ENCODE measurements around the gene DNAJC7. TPM values are rescaled to one million over a fixed set of nuclear protein-coding genes. Genes with fewer than 3 reads are reported as not detected.

DNAJC7 gene
- total and polyA plus RNA-seq, 9 of the 15 experiments (the other 6 are each of a cell fraction or from before 2014, with no cell fraction given) = 85.8 to 262 (median 157) TPM

DNA sequence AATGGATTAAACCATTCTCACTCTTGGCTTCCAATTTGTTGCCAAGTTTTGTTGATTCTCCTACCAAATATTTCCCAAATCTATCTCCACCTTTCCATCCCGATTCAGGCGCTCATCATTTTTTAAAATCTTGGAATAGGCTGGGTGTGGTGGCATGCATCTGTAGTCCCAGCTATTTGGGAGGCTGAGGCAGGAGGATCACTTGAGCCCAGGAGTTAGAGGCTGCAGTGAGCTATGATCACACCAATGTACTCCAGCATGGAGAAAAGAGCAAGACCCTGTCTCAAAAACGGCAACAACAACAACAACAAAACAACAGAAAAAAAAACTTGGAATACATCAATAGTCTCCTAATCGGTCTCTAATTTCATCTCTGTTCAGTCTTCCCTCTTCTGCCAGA is 1.7 kb upstream of the DNAJC7 start:
- no peak overlapping the region for H3K4me2 ChIP-seq (ENCODE audit: insufficient read depth, low read length)
- no peak for FAIRE-seq
- H3K4me3 ChIP-seq = no peak overlapping the region
- peaks cover 32 to 37% of the 10 kb centered on the region in 2 experiments for H3K4me1 ChIP-seq (replicated peaks in 1 of 2; ENCODE audit: control insufficient read depth in 2 of 2, insufficient read depth in 2 of 2, low read length in 2 of 2)
- H3K9me3 ChIP-seq (replicated peaks; ENCODE audit: control insufficient read depth, insufficient read depth, low read depth, low read length) = no peaks in the 10 kb centered on the region
- WGBS (ENCODE audit: insufficient coverage, low coverage, missing lambda C conversion rate) = 74% methylated on average over 4 of the region's 4 CpGs
- BruUV-seq (replicated peaks) = no TSS peak
- peak overlapping the region in 1 of 2 experiments; percentile 99; a peak in 2 of 4 replicates for H3K9ac ChIP-seq (ENCODE audit: insufficient read depth in 1 of 2, low read depth in 2 of 2, low read length in 2 of 2)
- H3K9me1 ChIP-seq (ENCODE audit: control insufficient read depth, insufficient read depth, low read length) = no peaks in the 10 kb centered on the region
- DNase-seq (ENCODE audit: extremely low read depth in 1 of 4, low spot score in 3 of 4) = no peak
- H3K36me3 ChIP-seq (ENCODE audit: control insufficient read depth, insufficient read depth, low read length) = peaks cover 50% of the 10 kb centered on the region
- peaks cover 5% of the 10 kb centered on the region; the same call in 1 of the 2 replicates for H4K20me1 ChIP-seq (replicated peaks; ENCODE audit: control insufficient read depth, insufficient read depth, low read length)
- intact Hi-C loops (cut with micrococcal nuclease) = no loop called here
- H3K27ac ChIP-seq (ENCODE audit: extremely low read depth, low read depth, low read length) = peak overlapping the region; percentile 98; the same call in 1 of the 3 replicates
- in situ Hi-C loops (cut with MboI) = no loop called here
- H2AFZ ChIP-seq (ENCODE audit: low read depth, low read length) = peak overlapping the region; percentile 93; the same call in 1 of the 2 replicates
- ChIA-PET POLR2A (interaction anchor here (0.9 to 4.3 kb wide), 9 partner anchors 8 to 53 kb away, joined by 3 to 37 read pairs (median 5); no protein-coding TSS in a partner anchor), CTCF (ENCODE audit: low intra/inter-chr PET ratio) (no interaction called here)
- ATAC-seq = no peak
- H3K79me2 ChIP-seq (ENCODE audit: control insufficient read depth, insufficient read depth, low read length) = peaks cover 62% of the 10 kb centered on the region
- no peaks in the 10 kb centered on the region for H3K27me3 ChIP-seq (ENCODE audit: control insufficient read depth in 2 of 2, insufficient read depth in 2 of 2, low read length in 2 of 2)
- 0 out of 4 replicates have a peak, but pooled peaks of 1 of the 2 experiments have one; percentile 12 for TF ChIP-seq FOXK2 (conservative IDR thresholded peaks at IDR 0.05 in 1 of 2, IDR thresholded peaks at IDR 0.05 in 1 of 2; ENCODE audit: low read depth in 2 of 2)
- TF ChIP-seq MBD1 (CRISPR knock-in tag; IDR thresholded peaks at IDR 0.05) = 0 out of 2 replicates have a peak, but pooled peaks have one; percentile 2
- TF ChIP-seq, protein P1, sequence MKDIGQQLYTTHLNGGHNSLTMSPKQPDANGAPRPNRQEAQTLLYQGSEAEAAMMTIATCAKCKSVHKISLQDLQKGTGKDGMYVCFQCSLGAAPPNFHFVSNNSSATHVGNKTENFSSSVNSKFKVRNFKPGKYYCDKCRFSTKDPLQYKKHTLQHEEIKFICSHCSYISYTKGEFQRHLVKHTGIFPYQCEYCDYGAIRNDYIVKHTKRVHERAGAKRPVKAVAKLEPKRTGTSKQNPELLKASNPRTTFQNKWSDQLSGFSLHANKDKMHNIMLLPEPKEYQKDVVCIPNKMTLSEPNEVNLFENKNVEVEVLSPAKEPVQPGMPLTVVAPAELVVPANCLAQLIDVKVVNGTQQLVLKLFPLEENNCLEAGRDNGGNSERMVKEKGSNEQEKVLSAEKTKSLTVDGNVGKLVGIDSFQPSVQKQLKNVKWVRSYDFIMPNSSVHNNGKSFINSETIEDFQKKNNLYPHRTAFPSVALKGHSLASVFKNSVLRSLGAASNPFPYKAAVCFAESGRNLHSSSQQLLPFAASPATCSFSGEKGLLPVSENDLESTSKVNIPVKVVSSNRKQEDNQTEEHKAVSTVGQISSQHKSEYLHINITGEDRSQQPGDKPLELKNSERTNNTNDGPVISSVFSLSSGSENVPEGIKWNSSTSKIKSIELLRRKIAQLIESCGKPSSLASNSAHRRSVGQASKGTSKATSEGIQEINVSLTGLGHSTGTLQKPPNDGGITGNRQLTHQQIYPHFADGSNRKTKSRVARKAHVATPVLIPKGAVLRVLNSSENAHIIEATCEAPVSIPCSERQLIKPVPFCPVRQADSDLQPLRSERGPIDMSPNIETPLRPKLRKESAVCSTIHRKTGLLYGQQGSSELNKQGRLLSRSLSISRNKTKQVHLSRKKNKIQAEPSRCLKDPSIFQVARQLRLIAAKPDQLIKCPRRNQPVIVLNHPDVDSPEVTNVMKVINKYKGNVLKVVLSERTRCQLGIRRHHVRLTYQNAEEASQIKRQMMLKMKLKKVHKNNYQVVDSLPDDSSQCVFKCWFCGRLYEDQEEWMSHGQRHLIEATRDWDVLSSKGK (CRISPR knock-in tag; IDR thresholded peaks at IDR 0.05) = no peak
- peak; percentile 58 for TF ChIP-seq BCOR (IDR thresholded peaks at IDR 0.05)
- peak; percentile 49 for TF ChIP-seq RBM25 (IDR thresholded peaks at IDR 0.05; ENCODE audit: low read depth, low read length, severe bottlenecking)
